GM23338 (cell line): ENCODE measurements around the gene DLL4. TPM values are rescaled to one million over a fixed set of nuclear protein-coding genes. Genes with fewer than 3 reads are reported as not detected.

ENCODE experiments used
- ATAC-seq: fragments of 200-7000 bp; cut with Tn5 transposase; 3 replicates; pipeline ENCODE4 v1.9.1; 2020
- DNase-seq: peaks from one replicate; pipeline ENCODE4 v3.0.0-alpha.2; 2015; ENCODE audit warnings: low spot score
- H2AFZ ChIP-seq: fragments of 200-600 bp; sonication (generic); 2 replicates; pipeline ENCODE4 v1.8.0; 2016; ENCODE audit warnings: antibody characterized with exemption, mild to moderate bottlenecking, moderate library complexity
- H3F3A ChIP-seq: fragments of 200-600 bp; sonication (generic); replicated peaks from 2 replicates; pipeline ENCODE4 v1.8.0; 2017; ENCODE audit warnings: antibody characterized with exemption, mixed run types, low read depth
- H3K27ac ChIP-seq: fragments of 200-600 bp; sonication (generic); 2 replicates; pipeline ENCODE4 v1.6.1; 2016; ENCODE audit warnings: low read depth
- H3K27me3 ChIP-seq: fragments of 200-600 bp; sonication (generic); 2 replicates; pipeline ENCODE4 v1.8.0; 2016; ENCODE audit warnings: mild to moderate bottlenecking, mixed run types, moderate library complexity; ENCODE audit not compliant: insufficient read depth
- H3K36me3 ChIP-seq: fragments of 200-600 bp; sonication (generic); 2 replicates; pipeline ENCODE4 v1.8.0; 2016; ENCODE audit warnings: mild to moderate bottlenecking; ENCODE audit not compliant: insufficient read depth
- H3K4me1 ChIP-seq: fragments of 200-600 bp; sonication (generic); 2 replicates; pipeline ENCODE4 v1.8.0; 2016; ENCODE audit warnings: mild to moderate bottlenecking, moderate library complexity; ENCODE audit not compliant: insufficient read depth
- H3K4me2 ChIP-seq: fragments of 200-600 bp; sonication (generic); 2 replicates; pipeline ENCODE4 v1.7.1; 2017; ENCODE audit warnings: mixed run types
- H3K4me3 ChIP-seq: fragments of 200-600 bp; sonication (generic); 2 replicates; pipeline ENCODE4 v1.6.1; 2016; ENCODE audit warnings: mixed run types
- H3K79me2 ChIP-seq: fragments of 200-600 bp; sonication (generic); replicated peaks from 2 replicates; pipeline ENCODE4 v1.8.0; 2017; ENCODE audit warnings: mild to moderate bottlenecking; ENCODE audit not compliant: insufficient read depth
- H3K9me2 ChIP-seq: fragments of 200-600 bp; sonication (generic); 2 replicates; pipeline ENCODE4 v1.8.0; 2017; ENCODE audit not compliant: insufficient read depth
- H4K20me1 ChIP-seq: fragments of 200-600 bp; sonication (generic); replicated peaks from 2 replicates; pipeline ENCODE4 v1.8.0; 2017; ENCODE audit warnings: mild to moderate bottlenecking; ENCODE audit not compliant: insufficient read depth
- H3K27ac Mint-ChIP-seq: 2 replicates; pipeline ENCODE4 v1.8.0; 2020; ENCODE audit warnings: inconsistent platforms, mild to moderate bottlenecking, moderate library complexity, mixed read lengths
- H3K27me3 Mint-ChIP-seq: 3 replicates; pipeline ENCODE4 v1.8.0; 2022; ENCODE audit warnings: low read depth, mild to moderate bottlenecking, moderate library complexity, mixed read lengths, inconsistent platforms; ENCODE audit not compliant: insufficient read depth, poor library complexity
- H3K36me3 Mint-ChIP-seq: 3 replicates; pipeline ENCODE4 v1.8.0; 2021; ENCODE audit warnings: low read depth, mild to moderate bottlenecking, inconsistent platforms, moderate library complexity, mixed read lengths
- H3K4me1 Mint-ChIP-seq: 3 replicates; pipeline ENCODE4 v1.8.0; 2020; ENCODE audit warnings: mild to moderate bottlenecking, inconsistent platforms, mixed read lengths
- H3K4me3 Mint-ChIP-seq: 3 replicates; pipeline ENCODE4 v1.8.0; 2021; ENCODE audit warnings: moderate library complexity, mild to moderate bottlenecking, inconsistent platforms, mixed read lengths
- H3K9me3 Mint-ChIP-seq: 3 replicates; pipeline ENCODE4 v1.8.0; 2020; ENCODE audit warnings: moderate library complexity, mild to moderate bottlenecking, inconsistent platforms, mixed read lengths
- CREB1 ChIP-seq: fragments of 250-450 bp; sonication (Bioruptor Pico); IDR thresholded peaks from 2 replicates; pipeline ENCODE4 v1.5.0; 2020; ENCODE audit warnings: low read depth, mild to moderate bottlenecking, moderate library complexity
- CTCF ChIP-seq, 2 experiments: fragments of 200-600 bp in 1 of 2; sonication (generic) in 1 of 2; conservative IDR thresholded peaks; 2 replicates each; pipeline versions ENCODE4 v1.5.1 to v1.6.1; 2016 to 2017; ENCODE audit warnings: antibody characterized with exemption in 2 of 2, low read depth in 2 of 2, mild to moderate bottlenecking in 2 of 2, moderate library complexity in 1 of 2
- ETS1 ChIP-seq: IDR thresholded peaks from 2 replicates; pipeline ENCODE4 v1.6.1; 2016; ENCODE audit warnings: antibody characterized with exemption
- EZH2 ChIP-seq: fragments of 200-600 bp; sonication (generic); IDR thresholded peaks from one replicate; pipeline ENCODE4 v1.8.0; 2017; ENCODE audit warnings: antibody characterized with exemption, mild to moderate bottlenecking, low read depth; ENCODE audit not compliant: unreplicated experiment
- EZH2phosphoT487 ChIP-seq: fragments of 200-600 bp; sonication (generic); IDR thresholded peaks from one replicate; pipeline ENCODE4 v1.8.1; 2018; ENCODE audit warnings: antibody characterized with exemption; ENCODE audit not compliant: unreplicated experiment
- JUNB ChIP-seq: IDR thresholded peaks from one replicate; pipeline ENCODE4 v1.6.1; 2016; ENCODE audit warnings: antibody characterized with exemption; ENCODE audit not compliant: unreplicated experiment
- POLR2AphosphoS5 ChIP-seq: IDR thresholded peaks from 2 replicates; pipeline ENCODE4 v1.6.1; 2016; ENCODE audit warnings: antibody characterized with exemption, low read depth
- REST ChIP-seq: IDR thresholded peaks from one replicate; pipeline ENCODE4 v1.6.1; 2018; ENCODE audit warnings: antibody characterized with exemption; ENCODE audit not compliant: unreplicated experiment
- ZNF114 ChIP-seq: fragments of 250-450 bp; sonication (Bioruptor Pico); IDR thresholded peaks from 2 replicates; pipeline ENCODE4 v1.5.0; 2020; ENCODE audit warnings: mild to moderate bottlenecking, moderate library complexity
- ZNF331 ChIP-seq: fragments of 250-450 bp; sonication (Bioruptor Pico); IDR thresholded peaks from 2 replicates; pipeline ENCODE4 v1.5.0; 2020; ENCODE audit warnings: low read depth, mild to moderate bottlenecking, moderate library complexity
- polyA plus RNA-seq: library from polyadenylated mRNA; unstranded; fragments of >200 nt; fragmentation: Nextera tagmentation; extraction: Ambion mirVana; gene quantifications from 2 replicates; pipeline ENCODE4 v1.2.1, GENCODE V29; 2016
- total RNA-seq: library from RNA; depleted of rRNA; stranded (reverse); fragments of >200 nt; shearing (Covaris generic); gene quantifications from 2 replicates; pipeline ENCODE4 v1.2.3, GENCODE V29; 2014

Gene DLL4
- total and polyA plus RNA-seq, 2 experiments from 2014 or later, result 0.31 to 0.99 TPM

GRCh38 chr15:40982855-40983254, 53.7 kb downstream of the DLL4 start (continued):
- TF ChIP-seq CTCF (conservative IDR thresholded peaks at IDR 0.05; ENCODE audit: low read depth in 2 of 2), result no peak
- no peak for TF ChIP-seq JUNB

GRCh38 chr15:40984406-40984805, 55.3 kb downstream of the DLL4 start:
- H3K4me2 ChIP-seq, result no peak overlapping the region
- no peak for ATAC-seq
- peaks cover 84% of the 10 kb centered on the region for H3K36me3 Mint-ChIP-seq

More at GRCh38 chr15:40984406-40984805, 55.3 kb downstream of the DLL4 start:
- no peak for DNase-seq
- H3K36me3 ChIP-seq, result peaks cover 71% of the 10 kb centered on the region
- no peaks in the 10 kb centered on the region for H3K4me1 ChIP-seq
- H3K4me3 Mint-ChIP-seq, result no peak overlapping the region
- TF ChIP-seq EZH2 (no peak), EZH2phosphoT487 (no peak), REST (no peak), JUNB (no peak), POLR2AphosphoS5 (no peak), ZNF331 (CRISPR knock-in tag) (no peak), CREB1 (no peak), CTCF (conservative IDR thresholded peaks at IDR 0.05; ENCODE audit: low read depth in 2 of 2) (no peak), ZNF114 (CRISPR knock-in tag) (no peak), ETS1 (no peak)
- no peak overlapping the region for H3K4me3 ChIP-seq
- no peaks in the 10 kb centered on the region for H3K9me2 ChIP-seq
- H3K27ac Mint-ChIP-seq, result no peak overlapping the region
- peaks cover 11% of the 10 kb centered on the region; the same call in 1 of the 2 replicates for H4K20me1 ChIP-seq
- no peak overlapping the region for H3K27ac ChIP-seq
- no peaks in the 10 kb centered on the region for H3K27me3 Mint-ChIP-seq
- H3K9me3 Mint-ChIP-seq, result no peaks in the 10 kb centered on the region; the same call in 2 of the 3 replicates
- 0 out of 2 replicates have a peak, but pooled peaks cover 10% of the 10 kb centered on the region for H3F3A ChIP-seq
- no peaks in the 10 kb centered on the region for H3K79me2 ChIP-seq
- no peak overlapping the region for H2AFZ ChIP-seq
- no peaks in the 10 kb centered on the region for H3K27me3 ChIP-seq
- no peaks in the 10 kb centered on the region for H3K4me1 Mint-ChIP-seq
